Vagina (tissue), 2 donors: ENCODE results near the gene SDCCAG8. TPM values are rescaled to one million over a fixed set of nuclear protein-coding genes. Genes with fewer than 3 reads are reported as not detected.

Experiments used
- DNase-seq, 2 donors: peaks; one replicate each; pipeline ENCODE4 v3.0.0-alpha.2; 2017; ENCODE audit errors: extremely low spot score in 2 of 2
- H3K27ac ChIP-seq: fragments of 200-600 bp; sonication (generic); one replicate; pipeline ENCODE4 v1.5.1; 2019
- H3K27me3 ChIP-seq: fragments of 200-600 bp; sonication (generic); one replicate; pipeline ENCODE4 v1.5.1; 2019
- H3K36me3 ChIP-seq, 2 donors: fragments of 200-600 bp; sonication (generic); one replicate each; pipeline ENCODE4 v1.5.1; 2017 to 2019
- H3K4me1 ChIP-seq: fragments of 200-600 bp; sonication (generic); one replicate; pipeline ENCODE4 v1.5.1; 2019
- H3K4me3 ChIP-seq, 2 donors: fragments of 200-600 bp; sonication (generic); 1 replicate in 1 of 2; 2 replicates in 1 of 2; pipeline ENCODE4 v1.5.1; 2016 to 2019
- H3K9me3 ChIP-seq: fragments of 200-600 bp; sonication (generic); one replicate; pipeline ENCODE4 v1.5.1; 2019
- CTCF ChIP-seq, 3 experiments: fragments of 450-650 bp in 2 of 3; fragments of 200-600 bp in 1 of 3; sonication (generic) in 1 of 3; IDR thresholded peaks; one replicate each; pipeline ENCODE4 v1.5.1; 2017 to 2019; ENCODE audit warnings: antibody characterized with exemption in 3 of 3, mild to moderate bottlenecking in 2 of 3, moderate library complexity in 2 of 3
- POLR2A ChIP-seq, 2 donors: fragments of 450-650 bp; IDR thresholded peaks; one replicate each; pipeline ENCODE4 v1.6.1; 2017; ENCODE audit warnings: antibody characterized with exemption in 2 of 2, mild to moderate bottlenecking in 2 of 2, moderate library complexity in 2 of 2
- POLR2AphosphoS5 ChIP-seq, 2 donors: sonication (generic); formaldehyde crosslinking; IDR thresholded peaks; one replicate each; pipeline ENCODE4 v1.9.0; 2017; ENCODE audit warnings: antibody characterized with exemption in 2 of 2, mild to moderate bottlenecking in 2 of 2, low read depth in 1 of 2; ENCODE audit not compliant: insufficient read depth in 1 of 2
- intact Hi-C: fragments of 100-400 bp; cut with DNase I; formaldehyde crosslinking; loops from one replicate; pipeline ENCODE4 v1.15.1; 2023
- microRNA-seq: library from miRNA; unstranded; fragments of <30 nt; microRNA quantifications from one replicate; pipeline ENCODE4, GENCODE V29; 2017; ENCODE audit warnings: borderline number of aligned reads, borderline replicate concordance
- small RNA-seq: library from RNA; depleted of rRNA; stranded (forward); fragments of <200 nt; gene quantifications from one replicate; pipeline ENCODE3, GENCODE V24; 2016
- total RNA-seq: library from RNA; depleted of rRNA; stranded (reverse); fragments of >200 nt; gene quantifications from one replicate; pipeline ENCODE4 v1.2.3, GENCODE V29; 2016

Gene SDCCAG8
- total RNA-seq, 1 donor from 2014 or later = 31.2 TPM

- intact Hi-C loops = no loop called here
- no peak for DNase-seq
- H3K27ac ChIP-seq = no peak overlapping the region
- no peaks in the 10 kb centered on the region for H3K27me3 ChIP-seq
- no peak for TF ChIP-seq POLR2A (IDR thresholded peaks at IDR 0.05)
- no peak for TF ChIP-seq POLR2AphosphoS5 (IDR thresholded peaks at IDR 0.05; ENCODE audit: insufficient read depth in 1 of 2, low read depth in 1 of 2)
- no peak for TF ChIP-seq CTCF (IDR thresholded peaks at IDR 0.05)
- peaks cover 0 to 12% of the 10 kb centered on the region in 2 donors for H3K36me3 ChIP-seq
- H3K4me1 ChIP-seq = no peaks in the 10 kb centered on the region
- H3K4me3 ChIP-seq = no peak overlapping the region
- no peaks in the 10 kb centered on the region for H3K9me3 ChIP-seq
Measured at GRCh38 chr1:243546457-243546856, 290.6 kb downstream of the SDCCAG8 start.

GRCh38 chr1:243547891-243548290 is 292.1 kb downstream of the SDCCAG8 start:
- TF ChIP-seq CTCF (IDR thresholded peaks at IDR 0.05) (no peak), POLR2AphosphoS5 (IDR thresholded peaks at IDR 0.05; ENCODE audit: insufficient read depth in 1 of 2, low read depth in 1 of 2) (no peak), POLR2A (IDR thresholded peaks at IDR 0.05) (no peak)
- H3K4me3 ChIP-seq = no peak overlapping the region
- no peaks in the 10 kb centered on the region for H3K27me3 ChIP-seq
- H3K4me1 ChIP-seq = no peaks in the 10 kb centered on the region
- H3K27ac ChIP-seq = no peak overlapping the region
- DNase-seq = no peak
- H3K36me3 ChIP-seq = peaks cover 0 to 12% of the 10 kb centered on the region in 2 donors
- intact Hi-C loops = no loop called here
- H3K9me3 ChIP-seq = no peaks in the 10 kb centered on the region

GRCh38 chr1:243548516-243548915 is 292.7 kb downstream of the SDCCAG8 start:
- H3K9me3 ChIP-seq = no peaks in the 10 kb centered on the region
- no peak for DNase-seq
- no peaks in the 10 kb centered on the region for H3K4me1 ChIP-seq
- TF ChIP-seq POLR2A (IDR thresholded peaks at IDR 0.05) (no peak), POLR2AphosphoS5 (IDR thresholded peaks at IDR 0.05; ENCODE audit: insufficient read depth in 1 of 2, low read depth in 1 of 2) (no peak), CTCF (IDR thresholded peaks at IDR 0.05) (no peak)
- intact Hi-C loops = no loop called here
- no peak overlapping the region for H3K4me3 ChIP-seq
- peaks cover 0 to 12% of the 10 kb centered on the region in 2 donors for H3K36me3 ChIP-seq
- no peak overlapping the region for H3K27ac ChIP-seq
- no peaks in the 10 kb centered on the region for H3K27me3 ChIP-seq

- no peaks in the 10 kb centered on the region for H3K27me3 ChIP-seq
- H3K9me3 ChIP-seq = no peaks in the 10 kb centered on the region
- H3K4me3 ChIP-seq = no peak overlapping the region
- intact Hi-C loops = no loop called here
- no peak overlapping the region for H3K27ac ChIP-seq
- H3K36me3 ChIP-seq = peaks cover 0 to 12% of the 10 kb centered on the region in 2 donors
- TF ChIP-seq POLR2A (IDR thresholded peaks at IDR 0.05) = no peak
- no peak for TF ChIP-seq CTCF (IDR thresholded peaks at IDR 0.05)
- TF ChIP-seq POLR2AphosphoS5 (IDR thresholded peaks at IDR 0.05; ENCODE audit: insufficient read depth in 1 of 2, low read depth in 1 of 2) = no peak
- DNase-seq = no peak
- H3K4me1 ChIP-seq = no peaks in the 10 kb centered on the region
Measured at GRCh38 chr1:243549108-243549507, 293.3 kb downstream of the SDCCAG8 start.

Small RNA genes lying within 50 kb of the gene (microRNA-seq; reads per million reads assigned to microRNA genes)
- gene MIR4677 = not detected

Small RNA genes lying within 50 kb of the gene (small RNA-seq; reads per million reads assigned to genes)
- gene MIR4677 = 3.1 reads per million, percentile 76 among the genes with 10 or more reads in this experiment

Other genes with a start within 250 kb of the SDCCAG8 start
- gene CEP170, start 760 bp upstream of the SDCCAG8 start, total RNA-seq = 39.3 TPM